H1 (cell line): ENCODE data around the gene DDA1. TPM values are rescaled to one million over a fixed set of nuclear protein-coding genes. Genes with fewer than 3 reads are reported as not detected.

Experiments used
- CBX5 ChIP-seq: fragments of 300-800, 300-1000 bp; sonication (generic); IDR thresholded peaks from 2 replicates; pipeline ENCODE4 v1.7.1; 2016; ENCODE audit warnings: antibody characterized with exemption, low read length, low read depth
- EP300 ChIP-seq, 2 experiments: IDR thresholded peaks; 1 replicate in 1 of 2; 2 replicates in 1 of 2; pipeline ENCODE4 v1.6.1; 2011 to 2012; ENCODE audit warnings: low read depth in 2 of 2, low read length in 2 of 2, mild to moderate bottlenecking in 2 of 2, borderline replicate concordance in 1 of 2, inconsistent platforms in 1 of 2, moderate library complexity in 1 of 2
- HDAC2 ChIP-seq, 2 experiments: fragments of 300-600 bp in 1 of 2; sonication (generic) in 1 of 2; IDR thresholded peaks; 2 replicates each; pipeline ENCODE4 v1.6.1; 2011 to 2012; ENCODE audit warnings: low read depth in 2 of 2, low read length in 2 of 2, mild to moderate bottlenecking in 2 of 2, moderate library complexity in 2 of 2, borderline replicate concordance in 1 of 2, inconsistent platforms in 1 of 2
- SP1 ChIP-seq: IDR thresholded peaks from 2 replicates; pipeline ENCODE4 v1.6.1; 2011; ENCODE audit warnings: low read depth, low read length
- polyA plus RNA-seq, 7 experiments: library from polyadenylated mRNA; depleted of rRNA in 3 of 7; stranded (reverse) in 5 of 7; unstranded in 2 of 7; fragments of >200 nt in 5 of 7; fragments of 200-250 nt in 2 of 7; gene quantifications; 1 replicate in 5 of 7; 2 replicates in 1 of 7; 4 replicates in 1 of 7; pipeline versions ENCODE4 v1.2.1 to v1.2.3, GENCODE V29; 2011 to 2013; ENCODE audit warnings: missing spikeins in 2 of 7, mixed read lengths in 2 of 7
- total RNA-seq: library from RNA; stranded (reverse); fragmentation: NEBNext Ultra II Directional; extraction: Animal tissue kit (Norgen Biotek cat#: 25700); gene quantifications from 2 replicates; pipeline ENCODE4 v1.2.1, GENCODE V29; 2021
- TF ChIP-seq, protein P1 (sequence below): fragments of 300-600 bp; sonication (generic); IDR thresholded peaks from 2 replicates; pipeline ENCODE4 v1.7.1; 2012; ENCODE audit warnings: low read length, moderate library complexity, mild to moderate bottlenecking, inconsistent platforms; ENCODE audit not compliant: insufficient replicate concordance
- TF ChIP-seq, protein P2 (sequence below), 3 experiments: IDR thresholded peaks; 1 replicate in 2 of 3; 2 replicates in 1 of 3; pipeline versions ENCODE4 v1.5.1 to v1.6.1; 2011; ENCODE audit warnings: low read length in 3 of 3, mild to moderate bottlenecking in 3 of 3, inconsistent platforms in 2 of 3, low read depth in 1 of 3, moderate library complexity in 1 of 3; ENCODE audit not compliant: insufficient read depth in 1 of 3; ENCODE audit errors: control extremely low read depth in 1 of 3

Gene DDA1
- total and polyA plus RNA-seq, 2 of the 8 experiments (the other 6 are each of a cell fraction or from before 2014, with no cell fraction given) = 29.2 to 34.5 TPM

DNA sequence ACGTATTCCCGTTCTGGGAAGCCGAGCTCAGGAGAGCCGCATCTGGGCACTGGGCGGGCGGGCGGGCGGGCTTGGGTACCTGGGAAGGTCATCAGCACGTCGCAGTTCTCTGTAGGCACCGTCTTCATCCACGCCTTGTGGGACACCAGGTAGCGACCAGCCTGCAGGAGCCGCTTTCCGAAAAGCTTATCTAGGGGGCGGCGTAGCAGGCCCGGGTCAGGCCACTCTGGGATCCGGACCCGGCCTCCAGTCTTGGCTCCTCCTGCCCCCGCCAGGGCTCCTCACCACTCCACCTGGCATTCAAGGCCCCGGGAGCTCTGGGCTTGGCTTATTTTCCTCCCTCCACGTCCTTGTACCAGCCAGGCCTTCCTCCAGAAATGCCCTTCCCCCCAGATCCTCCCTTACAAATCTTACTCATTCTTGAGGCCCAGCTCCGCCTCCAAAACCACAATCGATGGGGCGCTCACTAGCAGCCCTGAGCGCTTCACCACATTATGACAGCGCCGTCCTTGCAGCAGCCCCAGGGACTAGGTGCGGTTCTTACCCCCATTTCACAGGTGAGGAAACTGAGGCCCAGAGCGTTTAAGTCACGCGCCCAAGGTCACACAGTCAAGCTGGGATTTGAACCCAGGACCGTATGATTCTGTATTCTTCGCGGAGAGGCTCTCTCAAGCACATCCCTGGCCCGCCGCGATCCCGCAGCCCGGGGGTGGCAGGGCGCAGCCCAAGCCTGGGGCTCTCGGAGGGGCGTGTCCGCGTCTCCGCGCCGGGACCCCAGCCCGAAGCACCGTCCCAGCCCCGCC is 24.4 kb downstream of the DDA1 start (continued):
- TF ChIP-seq EP300 (IDR thresholded peaks at IDR 0.05; ENCODE audit: borderline replicate concordance in 1 of 2, low read depth in 2 of 2, low read length in 2 of 2) (no peak), CBX5 (no peak), HDAC2 (IDR thresholded peaks at IDR 0.05; ENCODE audit: borderline replicate concordance in 1 of 2, low read depth in 2 of 2, low read length in 2 of 2) (peak in 1 of 2 experiments; percentile 59; a peak in 1 of 4 replicates), SP1 (no peak)
- TF ChIP-seq, protein P1, sequence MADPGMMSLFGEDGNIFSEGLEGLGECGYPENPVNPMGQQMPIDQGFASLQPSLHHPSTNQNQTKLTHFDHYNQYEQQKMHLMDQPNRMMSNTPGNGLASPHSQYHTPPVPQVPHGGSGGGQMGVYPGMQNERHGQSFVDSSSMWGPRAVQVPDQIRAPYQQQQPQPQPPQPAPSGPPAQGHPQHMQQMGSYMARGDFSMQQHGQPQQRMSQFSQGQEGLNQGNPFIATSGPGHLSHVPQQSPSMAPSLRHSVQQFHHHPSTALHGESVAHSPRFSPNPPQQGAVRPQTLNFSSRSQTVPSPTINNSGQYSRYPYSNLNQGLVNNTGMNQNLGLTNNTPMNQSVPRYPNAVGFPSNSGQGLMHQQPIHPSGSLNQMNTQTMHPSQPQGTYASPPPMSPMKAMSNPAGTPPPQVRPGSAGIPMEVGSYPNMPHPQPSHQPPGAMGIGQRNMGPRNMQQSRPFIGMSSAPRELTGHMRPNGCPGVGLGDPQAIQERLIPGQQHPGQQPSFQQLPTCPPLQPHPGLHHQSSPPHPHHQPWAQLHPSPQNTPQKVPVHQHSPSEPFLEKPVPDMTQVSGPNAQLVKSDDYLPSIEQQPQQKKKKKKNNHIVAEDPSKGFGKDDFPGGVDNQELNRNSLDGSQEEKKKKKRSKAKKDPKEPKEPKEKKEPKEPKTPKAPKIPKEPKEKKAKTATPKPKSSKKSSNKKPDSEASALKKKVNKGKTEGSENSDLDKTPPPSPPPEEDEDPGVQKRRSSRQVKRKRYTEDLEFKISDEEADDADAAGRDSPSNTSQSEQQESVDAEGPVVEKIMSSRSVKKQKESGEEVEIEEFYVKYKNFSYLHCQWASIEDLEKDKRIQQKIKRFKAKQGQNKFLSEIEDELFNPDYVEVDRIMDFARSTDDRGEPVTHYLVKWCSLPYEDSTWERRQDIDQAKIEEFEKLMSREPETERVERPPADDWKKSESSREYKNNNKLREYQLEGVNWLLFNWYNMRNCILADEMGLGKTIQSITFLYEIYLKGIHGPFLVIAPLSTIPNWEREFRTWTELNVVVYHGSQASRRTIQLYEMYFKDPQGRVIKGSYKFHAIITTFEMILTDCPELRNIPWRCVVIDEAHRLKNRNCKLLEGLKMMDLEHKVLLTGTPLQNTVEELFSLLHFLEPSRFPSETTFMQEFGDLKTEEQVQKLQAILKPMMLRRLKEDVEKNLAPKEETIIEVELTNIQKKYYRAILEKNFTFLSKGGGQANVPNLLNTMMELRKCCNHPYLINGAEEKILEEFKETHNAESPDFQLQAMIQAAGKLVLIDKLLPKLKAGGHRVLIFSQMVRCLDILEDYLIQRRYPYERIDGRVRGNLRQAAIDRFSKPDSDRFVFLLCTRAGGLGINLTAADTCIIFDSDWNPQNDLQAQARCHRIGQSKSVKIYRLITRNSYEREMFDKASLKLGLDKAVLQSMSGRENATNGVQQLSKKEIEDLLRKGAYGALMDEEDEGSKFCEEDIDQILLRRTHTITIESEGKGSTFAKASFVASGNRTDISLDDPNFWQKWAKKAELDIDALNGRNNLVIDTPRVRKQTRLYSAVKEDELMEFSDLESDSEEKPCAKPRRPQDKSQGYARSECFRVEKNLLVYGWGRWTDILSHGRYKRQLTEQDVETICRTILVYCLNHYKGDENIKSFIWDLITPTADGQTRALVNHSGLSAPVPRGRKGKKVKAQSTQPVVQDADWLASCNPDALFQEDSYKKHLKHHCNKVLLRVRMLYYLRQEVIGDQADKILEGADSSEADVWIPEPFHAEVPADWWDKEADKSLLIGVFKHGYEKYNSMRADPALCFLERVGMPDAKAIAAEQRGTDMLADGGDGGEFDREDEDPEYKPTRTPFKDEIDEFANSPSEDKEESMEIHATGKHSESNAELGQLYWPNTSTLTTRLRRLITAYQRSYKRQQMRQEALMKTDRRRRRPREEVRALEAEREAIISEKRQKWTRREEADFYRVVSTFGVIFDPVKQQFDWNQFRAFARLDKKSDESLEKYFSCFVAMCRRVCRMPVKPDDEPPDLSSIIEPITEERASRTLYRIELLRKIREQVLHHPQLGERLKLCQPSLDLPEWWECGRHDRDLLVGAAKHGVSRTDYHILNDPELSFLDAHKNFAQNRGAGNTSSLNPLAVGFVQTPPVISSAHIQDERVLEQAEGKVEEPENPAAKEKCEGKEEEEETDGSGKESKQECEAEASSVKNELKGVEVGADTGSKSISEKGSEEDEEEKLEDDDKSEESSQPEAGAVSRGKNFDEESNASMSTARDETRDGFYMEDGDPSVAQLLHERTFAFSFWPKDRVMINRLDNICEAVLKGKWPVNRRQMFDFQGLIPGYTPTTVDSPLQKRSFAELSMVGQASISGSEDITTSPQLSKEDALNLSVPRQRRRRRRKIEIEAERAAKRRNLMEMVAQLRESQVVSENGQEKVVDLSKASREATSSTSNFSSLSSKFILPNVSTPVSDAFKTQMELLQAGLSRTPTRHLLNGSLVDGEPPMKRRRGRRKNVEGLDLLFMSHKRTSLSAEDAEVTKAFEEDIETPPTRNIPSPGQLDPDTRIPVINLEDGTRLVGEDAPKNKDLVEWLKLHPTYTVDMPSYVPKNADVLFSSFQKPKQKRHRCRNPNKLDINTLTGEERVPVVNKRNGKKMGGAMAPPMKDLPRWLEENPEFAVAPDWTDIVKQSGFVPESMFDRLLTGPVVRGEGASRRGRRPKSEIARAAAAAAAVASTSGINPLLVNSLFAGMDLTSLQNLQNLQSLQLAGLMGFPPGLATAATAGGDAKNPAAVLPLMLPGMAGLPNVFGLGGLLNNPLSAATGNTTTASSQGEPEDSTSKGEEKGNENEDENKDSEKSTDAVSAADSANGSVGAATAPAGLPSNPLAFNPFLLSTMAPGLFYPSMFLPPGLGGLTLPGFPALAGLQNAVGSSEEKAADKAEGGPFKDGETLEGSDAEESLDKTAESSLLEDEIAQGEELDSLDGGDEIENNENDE = no peak
- TF ChIP-seq, protein P2, sequence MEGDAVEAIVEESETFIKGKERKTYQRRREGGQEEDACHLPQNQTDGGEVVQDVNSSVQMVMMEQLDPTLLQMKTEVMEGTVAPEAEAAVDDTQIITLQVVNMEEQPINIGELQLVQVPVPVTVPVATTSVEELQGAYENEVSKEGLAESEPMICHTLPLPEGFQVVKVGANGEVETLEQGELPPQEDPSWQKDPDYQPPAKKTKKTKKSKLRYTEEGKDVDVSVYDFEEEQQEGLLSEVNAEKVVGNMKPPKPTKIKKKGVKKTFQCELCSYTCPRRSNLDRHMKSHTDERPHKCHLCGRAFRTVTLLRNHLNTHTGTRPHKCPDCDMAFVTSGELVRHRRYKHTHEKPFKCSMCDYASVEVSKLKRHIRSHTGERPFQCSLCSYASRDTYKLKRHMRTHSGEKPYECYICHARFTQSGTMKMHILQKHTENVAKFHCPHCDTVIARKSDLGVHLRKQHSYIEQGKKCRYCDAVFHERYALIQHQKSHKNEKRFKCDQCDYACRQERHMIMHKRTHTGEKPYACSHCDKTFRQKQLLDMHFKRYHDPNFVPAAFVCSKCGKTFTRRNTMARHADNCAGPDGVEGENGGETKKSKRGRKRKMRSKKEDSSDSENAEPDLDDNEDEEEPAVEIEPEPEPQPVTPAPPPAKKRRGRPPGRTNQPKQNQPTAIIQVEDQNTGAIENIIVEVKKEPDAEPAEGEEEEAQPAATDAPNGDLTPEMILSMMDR (IDR thresholded peaks at IDR 0.05; ENCODE audit: control extremely low read depth in 1 of 3, insufficient read depth in 1 of 3, low read depth in 1 of 3, low read length in 3 of 3) = peak in 2 of 3 experiments; percentile 27 to 46; a peak in 3 of 4 replicates
